ENCODE data around the gene DNPH1.

The DNPH1 gene

DNA sequence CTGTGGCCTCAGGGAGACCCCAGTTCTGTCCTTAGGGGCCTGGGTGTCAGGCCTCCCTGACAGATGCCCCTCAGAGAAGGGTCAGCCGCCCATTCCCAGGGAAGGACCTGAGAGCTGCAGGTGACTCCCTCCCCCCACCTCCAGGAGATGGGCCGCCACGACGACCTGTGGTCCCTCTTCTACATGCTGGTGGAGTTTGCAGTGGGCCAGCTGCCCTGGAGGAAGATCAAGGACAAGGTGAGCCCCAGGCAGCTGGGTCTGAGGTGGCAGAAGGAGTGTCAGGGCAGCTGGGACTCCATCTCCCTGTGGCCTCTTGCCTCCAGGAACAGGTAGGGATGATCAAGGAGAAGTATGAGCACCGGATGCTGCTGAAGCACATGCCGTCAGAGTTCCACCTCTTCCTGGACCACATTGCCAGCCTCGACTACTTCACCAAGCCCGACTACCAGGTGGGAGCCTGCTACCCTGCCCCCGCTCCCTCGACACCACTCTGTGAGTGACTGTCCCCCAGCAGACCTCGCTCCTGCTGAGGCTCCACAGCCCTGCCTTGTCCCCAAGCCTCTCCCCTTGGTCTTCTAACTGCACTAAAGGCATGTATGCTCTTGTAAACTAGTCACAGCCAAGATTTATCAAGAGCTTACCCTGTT lies 26.2 kb upstream of the DNPH1 start:
- no peak for DNase-seq (ENCODE audit: low read depth, low spot score)
- no peaks in the 10 kb centered on the region for H3K27me3 ChIP-seq (ENCODE audit: control insufficient read depth, insufficient read depth, low read length)
- no peak overlapping the region for H3K4me3 ChIP-seq (ENCODE audit: low read length)
- no CpG with 5 or more reads among the region's 11 CpGs for WGBS (ENCODE audit: insufficient coverage, insufficient read length)
- H3K27ac ChIP-seq (ENCODE audit: low read length) = no peak overlapping the region
- no peaks in the 10 kb centered on the region for H3K9me3 ChIP-seq (ENCODE audit: control insufficient read depth, insufficient read depth, low read length)
- H3K4me1 ChIP-seq (ENCODE audit: control insufficient read depth, insufficient read depth, low read length) = peaks cover 1% of the 10 kb centered on the region; the same call in 1 of the 2 replicates
- no peaks in the 10 kb centered on the region for H3K36me3 ChIP-seq (ENCODE audit: control insufficient read depth, insufficient read depth, low read length)

DNA sequence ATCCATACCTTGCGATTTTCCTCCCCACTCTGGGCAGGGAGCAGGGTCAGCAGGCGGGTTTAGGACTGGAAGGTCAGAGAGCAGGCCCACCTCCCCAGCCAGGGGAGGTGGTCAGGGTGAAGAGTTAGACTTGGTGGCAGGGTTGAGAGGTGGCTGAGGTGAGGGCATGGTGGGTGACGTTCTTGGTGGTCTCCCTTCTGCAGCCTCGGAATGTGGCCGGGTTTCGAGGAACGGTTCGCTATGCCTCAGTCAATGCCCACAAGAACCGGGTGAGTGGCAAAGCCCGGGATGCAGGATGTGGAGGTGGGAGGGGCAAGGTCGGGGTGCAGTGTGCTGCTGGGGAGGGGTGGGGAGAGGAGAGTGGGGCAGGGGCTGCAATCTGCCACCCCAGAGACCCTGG lies 25.6 kb upstream of the DNPH1 start:
- H3K9me3 ChIP-seq (ENCODE audit: control insufficient read depth, insufficient read depth, low read length) = no peaks in the 10 kb centered on the region
- H3K27me3 ChIP-seq (ENCODE audit: control insufficient read depth, insufficient read depth, low read length) = no peaks in the 10 kb centered on the region
- H3K36me3 ChIP-seq (ENCODE audit: control insufficient read depth, insufficient read depth, low read length) = no peaks in the 10 kb centered on the region
- H3K27ac ChIP-seq (ENCODE audit: low read length) = no peak overlapping the region
- H3K4me1 ChIP-seq (ENCODE audit: control insufficient read depth, insufficient read depth, low read length) = peaks cover 1% of the 10 kb centered on the region; the same call in 1 of the 2 replicates
- H3K4me3 ChIP-seq (ENCODE audit: low read length) = no peak overlapping the region
- WGBS (ENCODE audit: insufficient coverage, insufficient read length) = no CpG with 5 or more reads among the region's 11 CpGs
- no peak for DNase-seq (ENCODE audit: low read depth, low spot score)

DNA sequence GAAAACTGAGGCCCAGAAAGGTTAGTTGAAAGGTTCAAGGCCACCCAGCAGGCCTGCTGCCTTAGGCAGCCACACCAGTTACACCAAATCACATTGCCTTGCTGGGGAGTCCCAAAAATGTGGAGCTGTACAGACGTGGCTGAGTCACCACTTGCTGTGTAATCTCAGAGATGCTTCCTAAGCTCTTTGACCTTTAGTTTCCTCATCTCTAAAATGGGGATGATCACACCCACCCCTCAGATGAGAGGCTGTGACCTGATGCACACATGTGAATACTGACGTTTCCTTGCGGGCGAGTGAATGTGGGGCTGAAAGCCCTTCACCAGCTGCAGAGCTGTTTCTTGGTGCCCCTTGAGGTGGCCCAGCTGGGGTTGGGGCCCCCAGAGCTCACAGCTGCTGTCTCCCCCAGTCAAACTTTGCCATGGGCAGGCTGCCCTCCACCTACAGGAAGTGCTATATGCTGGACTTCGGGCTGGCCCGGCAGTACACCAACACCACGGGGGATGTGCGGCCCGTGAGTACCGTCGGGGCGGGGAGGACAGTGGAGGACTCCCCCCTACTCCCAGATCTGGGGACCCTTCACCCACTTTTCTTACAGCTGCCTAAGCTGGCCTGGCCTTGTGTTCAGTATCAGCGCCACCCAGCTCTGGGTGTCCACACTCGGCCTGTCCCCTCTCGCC lies 25.0 kb upstream of the DNPH1 start:
- Histone ChIP-seq H3K9me3 (ENCODE audit: control insufficient read depth, insufficient read depth, low read length) (no peaks in the 10 kb centered on the region), H3K4me1 (ENCODE audit: control insufficient read depth, insufficient read depth, low read length) (peaks cover 1% of the 10 kb centered on the region; the same call in 1 of the 2 replicates), H3K27me3 (ENCODE audit: control insufficient read depth, insufficient read depth, low read length) (no peaks in the 10 kb centered on the region), H3K27ac (ENCODE audit: low read length) (no peak overlapping the region), H3K36me3 (ENCODE audit: control insufficient read depth, insufficient read depth, low read length) (no peaks in the 10 kb centered on the region), H3K4me3 (ENCODE audit: low read length) (no peak overlapping the region)
- WGBS (ENCODE audit: insufficient coverage, insufficient read length) = no CpG with 5 or more reads among the region's 15 CpGs
- DNase-seq (ENCODE audit: low read depth, low spot score) = no peak

DNA sequence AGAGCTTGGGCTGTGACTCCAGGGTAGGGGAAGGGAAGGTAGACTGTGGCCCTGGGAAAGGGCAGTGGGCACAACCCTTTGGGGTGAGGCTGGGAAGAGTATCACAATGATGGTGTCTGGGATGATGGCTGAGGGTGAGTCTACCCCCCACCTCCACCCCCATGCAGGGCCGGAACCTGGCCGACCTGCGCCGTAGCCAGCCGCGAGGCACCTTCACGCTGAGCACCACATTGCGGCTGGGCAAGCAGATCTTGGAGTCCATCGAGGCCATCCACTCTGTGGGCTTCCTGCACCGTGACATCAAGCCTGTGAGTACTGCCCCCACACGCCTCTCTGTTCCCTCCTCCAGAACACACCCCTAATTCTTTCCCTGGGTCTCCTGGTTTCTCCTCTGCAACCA lies 24.1 kb upstream of the DNPH1 start:
- WGBS (ENCODE audit: insufficient coverage, insufficient read length) = no CpG with 5 or more reads among the region's 11 CpGs
- H3K27me3 ChIP-seq (ENCODE audit: control insufficient read depth, insufficient read depth, low read length) = no peaks in the 10 kb centered on the region

DNA sequence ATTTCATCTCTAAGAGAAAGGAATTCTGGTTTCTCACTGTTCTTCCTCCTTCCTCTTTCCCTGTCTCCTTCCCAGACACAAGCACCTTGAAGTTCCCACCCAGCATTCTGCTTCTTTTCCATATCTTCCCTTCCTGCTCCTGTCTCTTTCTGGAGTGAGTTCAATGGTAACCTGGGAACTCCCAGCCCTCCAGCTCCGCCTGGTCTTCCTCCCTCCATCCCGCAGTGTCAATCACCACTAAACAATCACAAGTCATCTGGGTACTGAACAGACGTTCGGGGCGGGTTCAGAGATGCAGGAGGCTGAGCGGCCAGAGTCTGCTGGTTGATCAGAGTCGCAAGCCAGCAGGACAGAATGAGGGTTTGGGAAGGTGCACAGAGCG lies 21.7 kb upstream of the DNPH1 start:
- Histone ChIP-seq H3K36me3 (ENCODE audit: control insufficient read depth, insufficient read depth, low read length) (no peaks in the 10 kb centered on the region), H3K4me1 (ENCODE audit: control insufficient read depth, insufficient read depth, low read length) (peaks cover 4% of the 10 kb centered on the region), H3K4me3 (ENCODE audit: low read length) (no peak overlapping the region), H3K27ac (ENCODE audit: low read length) (no peak overlapping the region), H3K27me3 (ENCODE audit: control insufficient read depth, insufficient read depth, low read length) (no peaks in the 10 kb centered on the region), H3K9me3 (ENCODE audit: control insufficient read depth, insufficient read depth, low read length) (no peaks in the 10 kb centered on the region)
- no CpG with 5 or more reads among the region's 8 CpGs for whole genome bisulfite sequencing (ENCODE audit: insufficient coverage, insufficient read length)
- DNase-seq (ENCODE audit: low read depth, low spot score) = no peak

More for the DNA sequence above, 24.1 kb upstream of the DNPH1 start:
- no peak for DNase-seq (ENCODE audit: low read depth, low spot score)
- Histone ChIP-seq H3K36me3 (ENCODE audit: control insufficient read depth, insufficient read depth, low read length) (no peaks in the 10 kb centered on the region), H3K27ac (ENCODE audit: low read length) (no peak overlapping the region), H3K9me3 (ENCODE audit: control insufficient read depth, insufficient read depth, low read length) (no peaks in the 10 kb centered on the region), H3K4me1 (ENCODE audit: control insufficient read depth, insufficient read depth, low read length) (peaks cover 1% of the 10 kb centered on the region; the same call in 1 of the 2 replicates), H3K4me3 (ENCODE audit: low read length) (no peak overlapping the region)

DNA sequence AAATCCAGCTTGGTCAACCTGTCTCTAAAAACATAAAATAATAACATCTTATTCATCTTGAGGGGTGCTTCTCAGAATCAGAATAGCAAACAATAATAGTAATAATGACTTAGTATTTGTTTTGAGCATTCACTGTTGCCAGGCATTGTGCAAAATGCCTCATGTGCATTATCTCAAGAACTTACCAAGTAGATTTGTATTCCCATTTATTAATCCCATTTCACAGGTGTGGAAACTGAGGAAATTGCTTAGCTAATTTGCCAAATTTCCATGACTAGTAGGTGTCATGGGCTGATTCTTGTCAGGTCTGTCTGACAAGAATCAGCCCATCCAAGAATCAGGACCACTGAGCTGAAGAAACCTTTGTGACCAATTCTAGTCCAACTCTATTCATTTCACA lies 19.5 kb upstream of the DNPH1 start:
- Histone ChIP-seq H3K27ac (ENCODE audit: low read length) (no peak overlapping the region), H3K4me1 (ENCODE audit: control insufficient read depth, insufficient read depth, low read length) (peaks cover 4% of the 10 kb centered on the region), H3K27me3 (ENCODE audit: control insufficient read depth, insufficient read depth, low read length) (peaks cover 16% of the 10 kb centered on the region), H3K4me3 (ENCODE audit: low read length) (no peak overlapping the region), H3K9me3 (ENCODE audit: control insufficient read depth, insufficient read depth, low read length) (no peaks in the 10 kb centered on the region), H3K36me3 (ENCODE audit: control insufficient read depth, insufficient read depth, low read length) (no peaks in the 10 kb centered on the region)
- DNase-seq (ENCODE audit: low read depth, low spot score) = no peak

DNA sequence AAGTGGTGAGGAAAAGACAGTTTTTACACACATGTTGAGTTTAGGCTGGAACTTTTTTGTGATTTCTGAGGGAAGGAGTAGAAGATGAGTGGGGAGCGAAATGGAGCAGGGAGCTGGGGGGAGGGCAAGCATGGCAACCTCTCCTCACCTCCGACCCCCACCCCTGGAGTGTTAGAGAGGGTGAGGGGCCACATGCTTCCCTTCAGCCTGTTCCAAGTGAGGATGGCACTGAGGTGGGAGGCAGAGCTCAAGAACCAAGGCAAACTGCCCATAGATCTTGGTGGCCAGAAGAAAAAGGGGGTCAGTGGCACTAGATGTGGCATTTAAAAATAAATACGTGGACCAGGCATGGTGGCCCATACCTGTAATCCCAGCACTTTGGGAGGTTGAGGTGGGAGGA lies 18.8 kb upstream of the DNPH1 start:
- Histone ChIP-seq H3K27ac (ENCODE audit: low read length) (no peak overlapping the region), H3K4me1 (ENCODE audit: control insufficient read depth, insufficient read depth, low read length) (peaks cover 5% of the 10 kb centered on the region; the same call in 1 of the 2 replicates), H3K36me3 (ENCODE audit: control insufficient read depth, insufficient read depth, low read length) (no peaks in the 10 kb centered on the region), H3K9me3 (ENCODE audit: control insufficient read depth, insufficient read depth, low read length) (no peaks in the 10 kb centered on the region), H3K27me3 (ENCODE audit: control insufficient read depth, insufficient read depth, low read length) (peaks cover 18% of the 10 kb centered on the region), H3K4me3 (ENCODE audit: low read length) (peak overlapping the region; percentile 55; the same call in 1 of the 2 replicates)
- WGBS (ENCODE audit: insufficient coverage, insufficient read length) = no CpG with 5 or more reads among the region's 3 CpGs
- no peak for DNase-seq (ENCODE audit: low read depth, low spot score)

DNA sequence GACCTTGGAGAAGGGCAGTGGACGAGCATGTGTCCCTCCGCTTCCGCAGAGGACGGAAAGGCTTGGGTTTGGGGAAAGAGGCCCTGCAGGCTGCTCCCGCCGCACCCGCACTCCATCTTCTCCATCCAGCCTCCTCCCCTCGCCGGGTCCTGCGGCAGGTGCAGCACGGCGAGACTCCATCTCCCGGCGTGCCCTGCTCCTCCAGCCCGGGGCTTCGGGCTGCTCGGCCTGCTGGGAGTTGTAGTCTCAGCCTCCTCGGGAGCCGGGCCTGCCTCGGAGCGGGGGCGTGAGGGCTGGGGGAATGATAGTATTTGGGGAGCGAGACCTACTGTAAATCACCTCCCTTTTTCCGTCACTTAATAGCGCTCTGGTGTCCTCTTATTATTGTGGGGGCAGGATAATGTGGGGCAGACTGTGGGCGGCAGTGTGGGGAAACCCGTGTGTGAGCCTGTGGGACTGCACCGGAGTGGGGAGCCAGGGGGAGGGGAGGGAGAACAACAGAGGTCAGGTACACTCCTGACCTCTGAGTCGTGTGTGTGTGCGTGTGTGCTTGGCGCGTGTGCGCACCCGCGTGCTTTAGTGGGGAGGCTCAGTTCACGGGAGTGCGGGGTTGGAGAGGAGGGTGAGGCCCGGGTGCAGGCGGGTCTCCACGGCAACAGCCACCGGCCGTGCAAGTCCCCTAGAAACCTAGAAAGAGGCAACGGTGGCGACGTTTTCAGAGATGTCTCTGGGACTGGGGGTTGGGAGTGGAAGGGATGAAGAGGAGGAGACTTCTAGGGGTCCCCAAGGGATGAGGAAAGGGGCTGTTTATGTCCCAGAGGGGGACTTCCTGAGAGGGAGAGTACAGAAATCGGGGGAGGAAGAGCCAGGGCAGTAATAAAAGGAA lies 18.1 kb upstream of the DNPH1 start:
- Histone ChIP-seq H3K27me3 (ENCODE audit: control insufficient read depth, insufficient read depth, low read length) (peaks cover 23% of the 10 kb centered on the region), H3K36me3 (ENCODE audit: control insufficient read depth, insufficient read depth, low read length) (no peaks in the 10 kb centered on the region), H3K9me3 (ENCODE audit: control insufficient read depth, insufficient read depth, low read length) (no peaks in the 10 kb centered on the region), H3K4me3 (ENCODE audit: low read length) (peak overlapping the region; percentile 55), H3K27ac (ENCODE audit: low read length) (no peak overlapping the region), H3K4me1 (ENCODE audit: control insufficient read depth, insufficient read depth, low read length) (peaks cover 5% of the 10 kb centered on the region; the same call in 1 of the 2 replicates)
- DNase-seq (ENCODE audit: low read depth, low spot score) = peak; percentile 50
- no CpG with 5 or more reads among the region's 46 CpGs for WGBS (ENCODE audit: insufficient coverage, insufficient read length)

DNA sequence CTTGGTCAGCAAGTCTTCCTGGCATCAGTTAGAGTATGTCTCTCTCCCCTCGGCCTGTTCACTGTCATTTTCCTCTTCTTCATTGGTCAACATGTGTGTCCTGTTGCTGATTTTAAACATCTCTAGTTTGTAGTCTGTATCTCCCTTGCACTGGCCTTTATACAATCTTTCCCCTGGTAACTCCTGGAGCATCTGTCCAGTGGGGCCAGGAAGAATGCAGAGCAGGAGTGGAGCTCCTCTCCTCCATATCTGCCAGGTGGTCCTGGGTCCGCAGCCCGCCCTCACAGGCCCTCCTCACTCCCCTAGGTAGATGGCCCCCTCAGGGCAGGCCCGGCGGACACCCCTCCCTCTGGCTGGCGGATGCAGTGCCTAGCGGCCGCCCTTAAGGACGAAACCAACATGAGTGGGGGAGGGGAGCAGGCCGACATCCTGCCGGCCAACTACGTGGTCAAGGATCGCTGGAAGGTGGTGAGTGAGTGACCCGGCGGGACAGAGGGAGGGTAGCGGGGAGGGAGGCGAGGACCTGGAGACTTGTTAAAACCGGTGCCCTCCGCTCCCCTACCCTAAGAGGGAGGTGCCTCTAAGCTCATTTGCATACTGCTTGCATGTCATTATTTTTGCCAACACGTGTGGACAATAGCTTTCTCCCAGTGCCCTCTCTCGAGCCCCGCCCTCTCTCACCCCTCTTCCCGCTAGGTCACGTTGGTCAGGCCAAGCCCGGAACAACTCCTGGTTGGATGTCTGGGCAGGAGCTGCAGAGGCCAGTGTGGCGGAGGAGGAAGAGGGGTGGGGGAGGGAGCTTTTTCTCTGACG lies 17.2 kb upstream of the DNPH1 start:
- H3K27ac ChIP-seq (ENCODE audit: low read length) = no peak overlapping the region
- peak; percentile 91 for DNase-seq (ENCODE audit: low read depth, low spot score)
- peaks cover 25% of the 10 kb centered on the region for H3K27me3 ChIP-seq (ENCODE audit: control insufficient read depth, insufficient read depth, low read length)
- WGBS (ENCODE audit: insufficient coverage, insufficient read length) = no CpG with 5 or more reads among the region's 27 CpGs
- H3K4me1 ChIP-seq (ENCODE audit: control insufficient read depth, insufficient read depth, low read length) = peaks cover 5% of the 10 kb centered on the region; the same call in 1 of the 2 replicates
- no peaks in the 10 kb centered on the region for H3K36me3 ChIP-seq (ENCODE audit: control insufficient read depth, insufficient read depth, low read length)
- peak overlapping the region; percentile 55; the same call in 1 of the 2 replicates for H3K4me3 ChIP-seq (ENCODE audit: low read length)
- H3K9me3 ChIP-seq (ENCODE audit: control insufficient read depth, insufficient read depth, low read length) = no peaks in the 10 kb centered on the region
